Vagina (tissue), 2 donors: ENCODE data around the gene RUVBL1. TPM values are rescaled to one million over a fixed set of nuclear protein-coding genes. Genes with fewer than 3 reads are reported as not detected.

Source experiments
- DNase-seq, 2 donors: peaks; one replicate each; pipeline ENCODE4 v3.0.0-alpha.2; 2017; ENCODE audit errors: extremely low spot score in 2 of 2
- H3K27ac ChIP-seq: fragments of 200-600 bp; sonication (generic); one replicate; pipeline ENCODE4 v1.5.1; 2019
- H3K27me3 ChIP-seq: fragments of 200-600 bp; sonication (generic); one replicate; pipeline ENCODE4 v1.5.1; 2019
- H3K36me3 ChIP-seq, 2 donors: fragments of 200-600 bp; sonication (generic); one replicate each; pipeline ENCODE4 v1.5.1; 2017 to 2019
- H3K4me1 ChIP-seq: fragments of 200-600 bp; sonication (generic); one replicate; pipeline ENCODE4 v1.5.1; 2019
- H3K4me3 ChIP-seq, 2 donors: fragments of 200-600 bp; sonication (generic); 1 replicate in 1 of 2; 2 replicates in 1 of 2; pipeline ENCODE4 v1.5.1; 2016 to 2019
- H3K9me3 ChIP-seq: fragments of 200-600 bp; sonication (generic); one replicate; pipeline ENCODE4 v1.5.1; 2019
- POLR2A ChIP-seq, 2 donors: fragments of 450-650 bp; IDR thresholded peaks; one replicate each; pipeline ENCODE4 v1.6.1; 2017; ENCODE audit warnings: antibody characterized with exemption in 2 of 2, mild to moderate bottlenecking in 2 of 2, moderate library complexity in 2 of 2
- POLR2AphosphoS5 ChIP-seq, 2 donors: sonication (generic); formaldehyde crosslinking; IDR thresholded peaks; one replicate each; pipeline ENCODE4 v1.9.0; 2017; ENCODE audit warnings: antibody characterized with exemption in 2 of 2, mild to moderate bottlenecking in 2 of 2, low read depth in 1 of 2; ENCODE audit not compliant: insufficient read depth in 1 of 2
- intact Hi-C: fragments of 100-400 bp; cut with DNase I; formaldehyde crosslinking; loops from one replicate; pipeline ENCODE4 v1.15.1; 2023
- total RNA-seq: library from RNA; depleted of rRNA; stranded (reverse); fragments of >200 nt; gene quantifications from one replicate; pipeline ENCODE4 v1.2.3, GENCODE V29; 2016
- TF ChIP-seq, protein P1 (sequence below), 3 experiments: fragments of 450-650 bp in 2 of 3; fragments of 200-600 bp in 1 of 3; sonication (generic) in 1 of 3; IDR thresholded peaks; one replicate each; pipeline ENCODE4 v1.5.1; 2017 to 2019; ENCODE audit warnings: antibody characterized with exemption in 3 of 3, mild to moderate bottlenecking in 2 of 3, moderate library complexity in 2 of 3

The RUVBL1 gene
- total RNA-seq, 1 donor from 2014 or later = 26.0 TPM

DNA sequence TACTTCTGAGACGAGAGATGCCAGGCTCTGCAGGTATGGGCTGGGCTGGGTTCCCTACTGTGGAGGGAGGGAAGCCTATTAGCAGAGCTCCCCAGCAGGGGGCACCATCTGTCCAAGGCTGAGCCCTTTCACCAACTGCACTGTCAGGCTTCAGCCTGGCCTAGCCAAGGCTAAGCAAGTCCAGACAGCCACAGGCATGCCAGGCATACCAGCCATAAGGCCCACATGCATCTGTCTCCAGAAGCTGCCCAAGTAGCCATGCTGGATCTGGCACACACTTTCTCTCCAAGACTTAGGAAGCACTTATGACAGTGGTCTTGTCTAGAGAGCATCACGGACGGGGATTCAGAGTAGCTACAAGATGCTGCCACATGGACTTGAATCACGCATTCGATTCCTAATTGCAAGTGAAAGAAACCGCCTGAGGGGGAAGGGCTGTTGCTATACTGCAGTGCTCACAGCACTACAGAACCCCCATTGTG is 28.3 kb downstream of the RUVBL1 start:
- H3K27ac ChIP-seq = no peak overlapping the region
- intact Hi-C loops = no loop called here
- TF ChIP-seq POLR2A (IDR thresholded peaks at IDR 0.05) = no peak
- TF ChIP-seq, protein P1, sequence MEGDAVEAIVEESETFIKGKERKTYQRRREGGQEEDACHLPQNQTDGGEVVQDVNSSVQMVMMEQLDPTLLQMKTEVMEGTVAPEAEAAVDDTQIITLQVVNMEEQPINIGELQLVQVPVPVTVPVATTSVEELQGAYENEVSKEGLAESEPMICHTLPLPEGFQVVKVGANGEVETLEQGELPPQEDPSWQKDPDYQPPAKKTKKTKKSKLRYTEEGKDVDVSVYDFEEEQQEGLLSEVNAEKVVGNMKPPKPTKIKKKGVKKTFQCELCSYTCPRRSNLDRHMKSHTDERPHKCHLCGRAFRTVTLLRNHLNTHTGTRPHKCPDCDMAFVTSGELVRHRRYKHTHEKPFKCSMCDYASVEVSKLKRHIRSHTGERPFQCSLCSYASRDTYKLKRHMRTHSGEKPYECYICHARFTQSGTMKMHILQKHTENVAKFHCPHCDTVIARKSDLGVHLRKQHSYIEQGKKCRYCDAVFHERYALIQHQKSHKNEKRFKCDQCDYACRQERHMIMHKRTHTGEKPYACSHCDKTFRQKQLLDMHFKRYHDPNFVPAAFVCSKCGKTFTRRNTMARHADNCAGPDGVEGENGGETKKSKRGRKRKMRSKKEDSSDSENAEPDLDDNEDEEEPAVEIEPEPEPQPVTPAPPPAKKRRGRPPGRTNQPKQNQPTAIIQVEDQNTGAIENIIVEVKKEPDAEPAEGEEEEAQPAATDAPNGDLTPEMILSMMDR (IDR thresholded peaks at IDR 0.05) = peak; percentile 60 to 85 (median 77)

DNA sequence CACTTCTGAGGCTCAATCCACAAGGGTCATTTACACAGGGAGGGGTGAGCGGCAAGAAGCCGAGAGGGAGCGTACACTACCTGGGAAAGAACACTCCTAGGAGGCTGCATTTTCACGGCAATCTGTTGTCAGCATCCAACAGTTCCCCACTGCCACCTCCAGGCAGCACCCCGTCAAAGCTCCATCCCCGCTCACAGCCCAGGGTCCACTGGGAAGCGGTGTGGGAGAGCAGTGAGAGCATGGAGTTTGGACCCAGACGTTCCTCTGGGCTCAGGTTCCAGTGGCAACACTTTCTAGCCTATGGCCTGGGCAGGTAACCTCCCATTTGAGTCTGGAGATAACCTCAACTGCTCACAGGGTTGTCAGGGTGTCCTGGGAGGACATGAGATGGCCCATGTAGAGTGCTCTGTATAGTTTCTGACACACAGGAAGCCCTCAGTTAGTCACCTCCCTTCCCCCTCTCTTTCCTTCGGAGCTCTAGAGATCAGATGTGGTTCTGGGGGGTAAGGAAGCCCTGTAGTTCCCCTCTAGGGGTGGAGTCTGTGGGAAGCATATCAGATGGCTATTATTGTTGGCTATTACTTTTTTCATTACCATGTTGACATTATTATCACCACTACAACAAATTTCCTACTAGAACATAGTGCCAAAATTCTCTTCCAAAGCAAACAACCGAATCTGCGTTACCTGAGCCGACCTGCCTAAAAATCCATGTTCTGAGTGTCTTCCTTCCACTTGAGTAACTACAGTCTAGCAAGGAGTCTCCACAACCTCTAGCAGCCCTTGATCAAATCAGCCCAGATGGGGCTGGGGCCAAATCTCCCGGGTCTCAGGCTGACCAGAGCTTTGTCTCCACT is 29.1 kb downstream of the RUVBL1 start:
- intact Hi-C loops = no loop called here
- Histone ChIP-seq H3K27ac (no peak overlapping the region), H3K4me1 (peaks cover 4% of the 10 kb centered on the region), H3K9me3 (no peaks in the 10 kb centered on the region), H3K4me3 (no peak overlapping the region), H3K36me3 (peaks cover 0 to 23% of the 10 kb centered on the region in 2 donors), H3K27me3 (no peaks in the 10 kb centered on the region)
- DNase-seq = no peak
- TF ChIP-seq POLR2AphosphoS5 (IDR thresholded peaks at IDR 0.05; ENCODE audit: insufficient read depth in 1 of 2, low read depth in 1 of 2) (no peak), POLR2A (IDR thresholded peaks at IDR 0.05) (no peak)
- TF ChIP-seq, protein P1 (IDR thresholded peaks at IDR 0.05) = no peak

More for the DNA sequence above, 28.3 kb downstream of the RUVBL1 start:
- Histone ChIP-seq H3K4me1 (peaks cover 4% of the 10 kb centered on the region), H3K36me3 (peaks cover 0 to 29% of the 10 kb centered on the region in 2 donors), H3K4me3 (no peak overlapping the region), H3K9me3 (no peaks in the 10 kb centered on the region), H3K27me3 (no peaks in the 10 kb centered on the region)
- peak in 1 of 2 donors; percentile 93 for DNase-seq

DNA sequence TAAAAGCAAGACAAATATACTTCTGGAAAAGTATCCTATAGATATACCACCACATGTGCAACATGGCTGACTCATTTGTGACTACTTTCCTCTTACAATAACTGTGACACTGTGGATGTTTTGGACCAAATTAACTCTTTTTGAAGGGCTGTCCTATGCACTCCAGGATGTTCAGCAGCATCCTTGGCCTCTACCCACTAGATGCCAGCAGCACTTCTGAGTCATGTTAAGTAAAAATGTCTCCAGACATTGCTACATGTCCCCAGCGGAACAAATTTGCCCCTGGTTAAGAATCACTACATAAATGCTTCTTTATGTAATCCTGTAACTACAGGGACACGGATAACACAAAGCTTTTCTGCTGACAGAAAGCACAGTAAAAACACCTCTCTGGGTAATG is 32.0 kb downstream of the RUVBL1 start:
- intact Hi-C loops = no loop called here
- no peaks in the 10 kb centered on the region for H3K9me3 ChIP-seq
- peaks cover 4% of the 10 kb centered on the region for H3K4me1 ChIP-seq
- no peak for DNase-seq
- H3K27ac ChIP-seq = no peak overlapping the region
- TF ChIP-seq POLR2A (IDR thresholded peaks at IDR 0.05) = no peak
- TF ChIP-seq POLR2AphosphoS5 (IDR thresholded peaks at IDR 0.05; ENCODE audit: insufficient read depth in 1 of 2, low read depth in 1 of 2) = no peak
- TF ChIP-seq, protein P1 (IDR thresholded peaks at IDR 0.05) = no peak
- no peak overlapping the region for H3K4me3 ChIP-seq
- H3K27me3 ChIP-seq = no peaks in the 10 kb centered on the region
- peaks cover 0 to 5% of the 10 kb centered on the region in 2 donors for H3K36me3 ChIP-seq

DNA sequence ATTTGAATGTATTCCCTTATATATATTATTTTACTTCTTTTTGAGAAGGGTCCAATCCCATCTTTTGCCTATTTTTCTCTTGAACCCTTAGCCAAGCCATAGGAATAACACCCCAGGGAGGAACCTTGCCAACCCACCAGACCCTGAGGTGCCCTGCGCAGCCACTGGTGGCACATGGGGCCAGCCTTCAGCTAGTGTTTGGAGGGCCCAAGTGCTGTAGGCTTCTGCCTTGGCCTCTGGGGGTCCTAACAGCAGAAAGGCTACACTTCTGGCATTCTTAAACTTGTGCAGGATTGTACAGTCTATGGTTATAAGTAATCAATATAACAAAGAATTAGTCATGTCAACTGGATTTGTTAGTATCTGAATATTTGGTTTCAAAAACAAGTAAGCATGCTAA is 34.5 kb downstream of the RUVBL1 start:
- no peak for DNase-seq
- Histone ChIP-seq H3K27me3 (no peaks in the 10 kb centered on the region), H3K4me3 (no peak overlapping the region), H3K36me3 (peaks cover 0 to 13% of the 10 kb centered on the region in 2 donors), H3K9me3 (no peaks in the 10 kb centered on the region), H3K4me1 (peaks cover 6% of the 10 kb centered on the region), H3K27ac (no peak overlapping the region)
- intact Hi-C loops = loop anchor here (10.0 kb wide), 1 partner anchor 406 kb away; the partner anchor contains the start of gene GATA2
- TF ChIP-seq POLR2AphosphoS5 (IDR thresholded peaks at IDR 0.05; ENCODE audit: insufficient read depth in 1 of 2, low read depth in 1 of 2) (no peak), POLR2A (IDR thresholded peaks at IDR 0.05) (no peak)
- TF ChIP-seq, protein P1 (IDR thresholded peaks at IDR 0.05) = no peak

- peak overlapping the region; percentile 10 for H3K27ac ChIP-seq
- H3K4me3 ChIP-seq = no peak overlapping the region
- peaks cover 0 to 16% of the 10 kb centered on the region in 2 donors for H3K36me3 ChIP-seq
- no peaks in the 10 kb centered on the region for H3K9me3 ChIP-seq
- H3K27me3 ChIP-seq = no peaks in the 10 kb centered on the region
- no peak for TF ChIP-seq POLR2A (IDR thresholded peaks at IDR 0.05)
- TF ChIP-seq POLR2AphosphoS5 (IDR thresholded peaks at IDR 0.05; ENCODE audit: insufficient read depth in 1 of 2, low read depth in 1 of 2) = no peak
- TF ChIP-seq, protein P1 (IDR thresholded peaks at IDR 0.05) = no peak
- intact Hi-C loops = loop anchor here (10.0 kb wide), 1 partner anchor 410 kb away; the partner anchor contains the start of gene GATA2
- peaks cover 10% of the 10 kb centered on the region for H3K4me1 ChIP-seq
- no peak for DNase-seq
Measured at GRCh38 chr3:128084675-128085021, 39.0 kb downstream of the RUVBL1 start.
